RWPE1 (cell line): ENCODE results near the gene YARS1.

Source experiments
- CTCF ChIA-PET: fragments of 350-600 bp; sonication (Branson Sonifier 250); formaldehyde crosslinking; extraction: SDS; loops from one replicate; lab custom pipeline; 2021; lab: Yijun Ruan, JAX
- POLR2A ChIA-PET: fragments of 400-600 bp; formaldehyde crosslinking; extraction: SDS; loops from one replicate; lab custom pipeline; 2020; ENCODE audit warnings: antibody characterized with exemption; ENCODE audit not compliant: low non-redundant PET; lab: Yijun Ruan, JAX
- DNase-seq: peaks from one replicate; pipeline ENCODE4 v3.0.0; 2012; ENCODE audit warnings: low spot score
- H3K27ac ChIP-seq: fragments of 450-650 bp; 2 replicates; pipeline ENCODE4 v1.5.1; 2017
- TF ChIP-seq, protein P1 (sequence below): fragments of 450-650 bp; conservative IDR thresholded peaks from 2 replicates; pipeline ENCODE4 v1.5.1; 2017; ENCODE audit warnings: low read depth, mild to moderate bottlenecking

YARS1 gene

DNA sequence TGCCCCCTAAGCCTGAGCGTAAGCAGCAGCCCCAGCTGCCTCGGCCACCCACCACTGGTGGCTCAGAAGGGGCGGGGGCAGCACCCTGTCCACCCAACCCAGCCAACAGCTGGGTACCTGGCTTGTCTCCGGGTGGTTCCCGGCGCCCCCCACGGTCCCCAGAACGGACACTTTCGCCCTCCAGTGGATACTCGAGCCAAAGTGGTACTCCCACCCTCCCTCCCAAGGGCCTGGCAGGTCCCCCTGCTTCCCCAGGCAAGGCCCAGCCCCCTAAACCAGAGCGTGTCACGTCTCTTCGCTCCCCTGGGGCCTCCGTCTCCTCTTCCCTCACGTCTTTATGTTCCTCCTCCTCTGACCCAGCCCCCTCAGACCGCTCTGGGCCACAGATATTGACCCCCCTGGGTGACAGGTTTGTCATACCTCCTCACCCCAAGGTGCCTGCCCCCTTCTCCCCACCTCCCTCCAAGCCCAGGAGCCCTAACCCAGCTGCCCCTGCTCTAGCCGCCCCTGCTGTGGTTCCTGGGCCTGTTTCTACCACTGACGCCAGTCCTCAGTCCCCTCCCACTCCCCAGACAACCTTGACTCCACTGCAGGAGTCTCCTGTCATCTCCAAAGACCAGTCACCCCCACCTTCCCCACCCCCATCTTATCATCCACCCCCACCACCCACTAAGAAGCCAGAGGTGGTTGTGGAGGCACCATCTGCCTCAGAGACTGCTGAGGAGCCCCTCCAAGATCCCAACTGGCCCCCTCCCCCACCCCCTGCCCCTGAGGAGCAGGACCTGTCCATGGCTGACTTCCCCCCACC is 46.2 kb downstream of the YARS1 start:
- ChIA-PET POLR2A (interaction anchor here (0.6 to 1.2 kb wide), 2 partner anchors 12 to 66 kb away, joined by 3 read pairs; no protein-coding TSS in a partner anchor), CTCF (interaction anchor here (0.5 to 8.4 kb wide), 2 partner anchors 59 to 61 kb away, joined by 3 to 132 read pairs; no protein-coding TSS in a partner anchor)
- TF ChIP-seq, protein P1, sequence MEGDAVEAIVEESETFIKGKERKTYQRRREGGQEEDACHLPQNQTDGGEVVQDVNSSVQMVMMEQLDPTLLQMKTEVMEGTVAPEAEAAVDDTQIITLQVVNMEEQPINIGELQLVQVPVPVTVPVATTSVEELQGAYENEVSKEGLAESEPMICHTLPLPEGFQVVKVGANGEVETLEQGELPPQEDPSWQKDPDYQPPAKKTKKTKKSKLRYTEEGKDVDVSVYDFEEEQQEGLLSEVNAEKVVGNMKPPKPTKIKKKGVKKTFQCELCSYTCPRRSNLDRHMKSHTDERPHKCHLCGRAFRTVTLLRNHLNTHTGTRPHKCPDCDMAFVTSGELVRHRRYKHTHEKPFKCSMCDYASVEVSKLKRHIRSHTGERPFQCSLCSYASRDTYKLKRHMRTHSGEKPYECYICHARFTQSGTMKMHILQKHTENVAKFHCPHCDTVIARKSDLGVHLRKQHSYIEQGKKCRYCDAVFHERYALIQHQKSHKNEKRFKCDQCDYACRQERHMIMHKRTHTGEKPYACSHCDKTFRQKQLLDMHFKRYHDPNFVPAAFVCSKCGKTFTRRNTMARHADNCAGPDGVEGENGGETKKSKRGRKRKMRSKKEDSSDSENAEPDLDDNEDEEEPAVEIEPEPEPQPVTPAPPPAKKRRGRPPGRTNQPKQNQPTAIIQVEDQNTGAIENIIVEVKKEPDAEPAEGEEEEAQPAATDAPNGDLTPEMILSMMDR: no peak
- H3K27ac ChIP-seq: peak overlapping the region; percentile 100
- DNase-seq: no peak

DNA sequence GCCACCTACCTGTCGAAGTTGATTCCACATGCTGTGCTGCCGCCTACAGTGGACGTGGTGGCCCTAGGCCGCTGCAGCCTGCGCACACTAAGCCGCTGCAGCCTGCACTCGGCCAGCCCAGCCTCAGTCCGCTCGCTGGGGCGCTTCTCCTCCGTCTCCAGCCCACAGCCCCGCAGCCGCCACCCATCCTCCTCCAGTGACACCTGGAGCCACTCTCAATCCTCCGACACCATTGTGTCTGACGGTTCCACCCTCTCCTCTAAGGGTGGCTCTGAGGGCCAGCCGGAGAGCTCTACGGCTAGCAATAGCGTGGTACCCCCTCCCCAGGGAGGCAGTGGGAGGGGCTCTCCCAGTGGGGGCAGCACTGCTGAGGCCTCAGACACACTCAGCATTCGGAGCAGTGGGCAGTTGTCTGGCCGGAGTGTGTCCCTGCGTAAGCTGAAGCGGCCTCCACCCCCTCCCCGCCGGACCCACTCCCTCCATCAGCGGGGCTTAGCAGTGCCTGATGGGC is 46.9 kb downstream of the YARS1 start:
- H3K27ac ChIP-seq: peak overlapping the region; percentile 100
- TF ChIP-seq, protein P1: no peak
- no peak for DNase-seq
- ChIA-PET CTCF (interaction anchor here (8.4 kb wide), 1 partner anchor 58 kb away, joined by 132 read pairs; no protein-coding TSS in a partner anchor), POLR2A (interaction anchor here (1.2 kb wide), 1 partner anchor 11 kb away, joined by 3 read pairs; no protein-coding TSS in a partner anchor)

DNA sequence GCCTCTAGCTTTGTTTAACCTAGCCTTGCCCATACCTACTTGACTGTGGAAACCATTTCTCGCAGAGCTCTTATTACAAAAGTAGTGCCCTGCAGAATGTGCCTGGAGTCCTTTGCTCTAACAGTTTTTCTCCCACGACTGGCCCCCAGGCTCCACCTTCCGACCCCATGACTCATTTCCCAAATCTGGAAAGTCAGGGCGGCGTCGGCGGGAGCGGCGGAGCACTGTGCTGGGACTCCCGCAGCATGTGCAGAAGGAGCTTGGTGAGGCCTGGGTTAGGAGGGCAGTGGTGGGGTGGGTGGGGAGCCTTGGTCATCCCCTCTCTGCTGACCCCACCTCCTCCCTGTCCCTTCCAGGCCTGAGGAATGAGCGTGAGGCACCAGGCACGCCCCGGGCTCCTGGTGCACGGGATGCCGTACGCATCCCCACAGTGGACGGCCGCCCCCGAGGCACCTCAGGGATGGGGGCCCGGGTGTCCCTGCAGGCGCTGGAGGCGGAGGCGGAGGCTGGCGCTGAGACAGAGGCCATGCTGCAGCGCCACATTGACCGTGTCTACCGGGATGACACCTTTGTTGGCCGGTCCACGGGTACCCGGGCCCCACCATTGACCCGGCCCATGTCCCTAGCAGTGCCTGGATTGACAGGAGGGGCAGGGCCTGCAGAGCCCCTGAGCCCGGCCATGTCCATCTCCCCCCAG is 47.5 kb downstream of the YARS1 start:
- TF ChIP-seq, protein P1: no peak
- peak; percentile 75 for DNase-seq
- ChIA-PET CTCF (interaction anchor here (0.7 to 8.4 kb wide), 2 partner anchors 16 to 57 kb away, joined by 3 to 132 read pairs; no protein-coding TSS in a partner anchor), POLR2A (interaction anchor here (1.2 kb wide), 1 partner anchor 11 kb away, joined by 3 read pairs; no protein-coding TSS in a partner anchor)
- H3K27ac ChIP-seq: peak overlapping the region; percentile 100

DNA sequence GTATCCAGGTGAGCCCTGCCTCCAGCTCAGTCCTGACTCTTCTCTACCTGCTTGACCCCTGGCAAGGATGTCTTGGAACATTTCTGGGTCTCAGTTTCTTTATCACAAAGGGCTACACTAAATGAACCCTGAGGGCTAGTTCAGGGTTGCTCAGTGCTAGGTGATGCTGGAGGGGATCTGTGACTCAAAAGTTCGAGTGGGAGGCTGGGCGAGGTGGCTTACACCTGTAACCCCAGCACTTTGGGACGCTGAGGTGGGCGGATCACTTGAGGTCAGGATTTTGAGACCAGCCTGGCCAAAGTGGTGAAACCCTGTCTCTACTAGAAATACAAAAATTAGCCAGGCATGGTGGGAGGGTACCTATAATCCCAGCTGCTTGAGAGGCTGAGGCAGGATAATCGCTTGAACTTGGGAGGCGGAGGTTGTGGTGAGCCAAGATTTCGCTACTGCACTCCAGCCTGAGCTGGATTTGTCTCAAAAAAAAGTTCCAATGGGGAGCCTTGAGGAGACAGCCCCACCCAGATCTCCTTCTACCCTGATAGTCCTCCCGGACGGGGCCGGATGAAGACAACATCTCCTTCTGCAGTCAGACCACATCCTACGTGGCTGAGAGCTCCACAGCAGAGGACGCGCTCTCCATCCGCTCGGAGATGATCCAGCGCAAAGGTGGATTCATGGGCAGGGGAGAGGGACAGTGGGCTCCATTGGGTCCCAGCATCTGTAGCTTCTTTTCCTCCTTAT is 48.9 kb downstream of the YARS1 start:
- H3K27ac ChIP-seq: peak overlapping the region; percentile 100
- POLR2A ChIA-PET: no interaction called here
- CTCF ChIA-PET: interaction anchor here (0.6 to 8.4 kb wide), 3 partner anchors 56 to 547 kb away, joined by 3 to 132 read pairs (median 3); no protein-coding TSS in a partner anchor
- TF ChIP-seq, protein P1: no peak
- no peak for DNase-seq

DNA sequence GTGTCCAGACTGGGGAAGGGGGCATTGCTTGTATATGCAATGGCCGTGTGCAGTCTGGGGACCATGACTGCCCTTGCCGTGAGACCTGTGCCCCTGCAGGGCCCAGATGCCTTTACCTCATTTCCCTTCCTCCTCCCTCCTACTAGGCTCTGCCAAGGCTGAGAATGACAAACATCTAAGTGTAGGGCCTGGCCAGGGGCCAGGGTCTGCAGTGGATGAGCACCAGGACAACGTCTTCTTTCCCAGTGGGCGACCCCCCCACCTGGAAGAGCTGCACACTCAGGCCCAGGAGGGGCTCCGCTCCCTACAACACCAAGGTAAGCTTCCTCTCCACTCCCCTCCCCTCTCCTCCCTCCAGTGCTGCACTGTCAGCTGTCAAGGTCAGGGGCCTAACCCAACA is 49.5 kb downstream of the YARS1 start:
- ChIA-PET POLR2A (no interaction called here), CTCF (interaction anchor here (8.4 kb wide), 1 partner anchor 55 kb away, joined by 132 read pairs; no protein-coding TSS in a partner anchor)
- TF ChIP-seq, protein P1: no peak
- DNase-seq: no peak
- peak overlapping the region; percentile 100 for H3K27ac ChIP-seq
